HG03280 (cell line): ENCODE measurements around the gene OR6Q1.

Experiments used
- ATAC-seq: cut with Tn5 transposase; IDR thresholded peaks from one replicate; pipeline ENCODE4 v1.9.1; 2021; ENCODE audit warnings: mild to moderate bottlenecking, moderate library complexity; ENCODE audit not compliant: unreplicated experiment

OR6Q1 gene

DNA sequence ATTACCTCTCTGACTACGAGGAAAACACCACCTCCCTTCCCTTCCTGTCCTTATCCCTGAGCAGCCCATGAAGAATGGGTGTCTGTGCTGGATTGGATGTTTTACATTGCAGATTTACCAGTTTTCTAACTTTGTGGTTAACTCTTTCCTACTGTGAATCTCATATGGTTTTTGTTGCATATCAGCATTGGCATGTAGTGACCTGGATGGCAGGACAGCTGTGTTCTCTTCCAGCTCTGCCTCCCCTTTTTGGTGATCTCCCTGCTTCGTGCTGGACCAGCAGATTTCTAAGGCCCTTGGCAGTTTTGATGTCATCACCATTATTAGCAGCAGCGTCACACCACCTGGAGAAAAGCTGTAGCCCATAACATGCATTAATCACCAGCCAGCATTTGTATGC is 26.7 kb downstream of the OR6Q1 start:
- no peak for ATAC-seq

DNA sequence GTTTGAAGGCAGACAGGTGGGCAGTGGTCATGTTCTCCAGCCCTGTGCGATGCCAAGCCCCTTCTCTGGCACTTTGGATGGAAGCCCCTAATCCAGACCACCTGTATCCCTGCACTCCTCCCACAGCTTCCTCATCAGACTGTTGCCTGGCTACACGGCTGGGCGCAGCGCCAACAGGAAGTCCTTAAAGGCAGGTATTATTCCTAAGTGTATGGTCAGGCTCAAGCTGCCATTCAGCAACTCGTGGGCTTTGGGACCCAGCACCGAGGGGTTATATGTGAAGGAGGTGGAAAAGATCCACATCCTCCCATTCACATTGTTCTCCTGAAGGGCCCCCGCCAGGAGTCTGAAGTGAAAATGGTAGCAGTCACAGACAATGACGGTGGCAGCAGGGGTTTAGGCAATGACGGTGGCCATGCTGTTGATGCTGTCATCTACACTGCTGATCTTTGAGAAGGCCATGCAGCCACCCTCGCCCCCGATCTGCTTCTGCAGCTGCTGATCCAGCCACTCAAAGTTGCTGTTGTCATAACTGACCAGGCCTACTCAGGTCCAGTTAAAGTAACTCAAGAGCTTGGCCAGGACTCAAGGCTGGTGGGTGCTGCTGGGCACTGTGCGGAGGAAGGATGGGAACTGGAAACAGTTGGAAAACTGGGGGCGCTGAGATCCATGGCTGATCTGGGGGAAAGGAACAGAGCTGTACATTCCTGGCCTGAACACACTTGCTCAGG is 27.7 kb downstream of the OR6Q1 start:
- ATAC-seq: no peak

DNA sequence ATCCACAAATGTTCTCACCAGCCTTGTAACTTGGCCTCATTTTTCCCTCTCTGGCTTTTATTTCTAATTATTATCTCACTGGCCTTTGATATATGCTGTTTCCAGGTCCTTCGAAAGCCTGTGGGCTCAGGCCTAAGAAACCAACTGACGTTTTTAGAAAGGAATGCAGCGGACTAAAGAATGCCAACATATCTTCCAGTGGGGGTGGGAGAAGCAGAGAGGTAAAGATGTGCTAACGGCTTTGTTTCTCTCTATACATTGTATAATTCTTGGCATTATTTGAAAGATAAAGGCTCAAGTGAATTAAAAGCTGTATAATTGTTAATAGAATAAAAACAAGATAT is 28.2 kb downstream of the OR6Q1 start:
- no peak for ATAC-seq

DNA sequence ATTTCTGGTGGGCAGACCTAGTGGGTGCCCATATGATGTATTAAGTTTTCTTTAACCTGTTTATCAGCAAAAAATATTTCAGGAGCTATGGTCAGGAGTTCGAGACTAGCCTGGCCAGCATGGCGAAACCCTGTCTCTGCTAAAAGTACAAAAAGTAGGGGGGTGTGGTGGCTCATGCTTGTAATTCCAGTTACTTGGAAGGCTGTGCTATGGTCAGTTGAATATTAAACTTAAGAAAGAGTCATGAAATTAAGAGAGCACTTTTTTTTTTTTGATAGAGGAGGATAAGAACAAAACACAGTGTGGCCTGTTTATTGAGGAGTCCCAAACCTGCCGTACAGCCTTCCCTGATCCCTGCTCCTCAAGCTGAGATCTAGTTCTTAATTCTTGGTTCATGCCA is 29.8 kb downstream of the OR6Q1 start:
- ATAC-seq: no peak

DNA sequence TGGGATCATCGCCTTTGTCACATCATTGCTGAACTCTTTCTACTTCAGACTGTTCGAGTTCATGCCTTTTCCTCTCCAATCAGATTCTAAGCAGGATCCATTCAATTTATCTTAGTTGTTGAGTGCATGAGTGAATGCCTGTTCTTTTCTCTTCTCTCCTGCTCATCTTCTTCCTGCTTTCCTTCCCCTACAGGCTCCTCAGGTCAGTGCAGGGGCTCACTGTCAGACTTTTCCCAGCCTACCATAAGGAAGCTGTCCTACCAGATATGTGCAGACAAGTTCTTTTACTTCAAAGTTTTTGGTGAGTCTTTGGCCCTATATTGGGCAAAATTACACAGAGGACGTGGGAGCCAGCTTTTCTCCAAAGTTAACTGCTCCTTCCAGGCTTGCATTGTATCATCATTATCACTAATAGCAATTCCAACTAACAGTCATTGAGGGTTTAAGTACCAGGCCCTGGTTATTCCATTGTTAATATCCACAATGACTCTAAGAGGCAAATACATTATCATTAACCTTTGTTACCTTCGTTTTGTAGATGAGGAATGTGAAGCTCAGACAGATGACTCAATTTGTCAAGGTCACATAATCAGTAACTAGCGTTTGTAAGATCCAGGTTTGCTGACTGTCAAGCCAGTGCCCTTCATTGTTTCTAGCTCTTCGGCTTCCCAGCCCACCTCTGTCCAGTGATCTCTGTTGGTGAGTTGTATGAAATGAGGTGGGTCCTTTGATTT is 30.4 kb downstream of the OR6Q1 start:
- no peak for ATAC-seq

DNA sequence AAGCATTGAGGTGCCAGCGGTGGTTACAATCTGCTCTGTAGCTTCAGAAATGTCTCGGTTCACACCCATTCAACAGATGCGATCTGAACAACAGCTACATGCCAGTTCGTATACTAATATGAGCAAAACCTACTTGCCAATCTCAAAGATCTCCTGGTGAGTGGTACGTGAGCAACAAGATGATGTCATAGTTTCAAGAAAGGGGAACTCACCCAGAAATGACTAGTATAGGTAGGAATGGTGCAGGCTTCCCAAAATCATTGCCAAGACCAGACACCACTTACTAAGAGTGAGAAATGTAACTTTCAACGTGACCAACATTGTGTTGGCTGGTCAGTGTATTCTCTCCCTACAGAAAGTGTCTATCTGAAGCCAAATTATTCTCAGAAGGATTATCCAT is 31.1 kb downstream of the OR6Q1 start:
- no peak for ATAC-seq

DNA sequence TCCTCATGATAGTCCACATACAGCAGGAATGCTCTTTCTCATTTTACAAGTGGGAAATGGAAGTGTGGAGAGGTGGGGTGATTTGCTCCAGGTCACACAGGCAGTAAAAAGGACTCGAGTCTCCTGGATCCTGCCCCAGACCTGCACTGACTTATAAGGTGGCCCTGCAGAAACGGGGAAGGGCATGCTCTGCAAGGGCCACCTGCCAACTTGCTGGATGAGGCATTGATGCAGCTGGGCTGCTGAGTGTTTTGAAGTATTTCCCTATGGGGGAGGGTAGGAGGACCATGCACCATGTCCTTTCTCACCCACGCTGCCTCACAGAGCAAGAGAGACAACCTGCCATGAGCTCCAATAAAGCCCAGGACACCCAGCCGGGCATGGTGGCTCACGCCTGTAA is 36.9 kb downstream of the OR6Q1 start:
- ATAC-seq: no peak

DNA sequence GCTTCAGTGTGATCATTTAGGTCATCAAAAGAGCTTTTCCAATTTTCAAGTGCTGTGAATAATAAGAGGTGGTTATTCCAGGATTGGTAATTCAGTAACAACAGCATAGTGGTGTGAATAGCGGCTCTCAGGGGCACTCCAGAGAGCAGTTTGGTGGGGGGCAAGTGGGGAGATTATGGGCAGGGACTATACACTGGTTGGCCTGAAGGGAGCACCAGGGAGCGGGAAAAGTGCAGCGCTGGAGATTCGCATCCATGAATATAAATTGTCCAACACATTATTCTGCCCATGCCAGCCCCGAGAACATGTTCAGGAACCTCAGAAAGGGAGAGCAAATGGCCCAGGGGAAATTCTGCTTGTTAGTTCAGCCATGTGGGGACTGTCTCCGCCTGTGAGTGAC is 37.9 kb downstream of the OR6Q1 start:
- ATAC-seq: no peak

DNA sequence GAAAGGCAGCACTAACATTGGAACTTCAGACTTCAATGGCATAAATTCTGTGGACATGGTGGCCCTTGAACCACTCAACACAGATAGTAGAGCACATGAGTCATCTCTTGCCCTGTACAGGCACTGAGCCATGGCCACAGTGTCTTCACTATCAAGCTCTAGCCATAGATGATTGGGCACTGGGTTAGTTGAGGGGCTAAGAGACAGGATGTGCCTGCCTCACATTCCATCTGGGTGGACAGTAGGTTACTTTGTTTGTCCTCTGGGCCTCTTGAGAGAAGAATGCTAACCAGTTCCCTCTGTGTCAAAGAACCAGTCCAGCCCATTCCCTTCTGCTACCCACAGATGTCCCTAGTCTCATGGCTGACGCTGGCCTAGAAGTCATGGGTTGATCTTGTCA is 39.8 kb downstream of the OR6Q1 start:
- no peak for ATAC-seq

DNA sequence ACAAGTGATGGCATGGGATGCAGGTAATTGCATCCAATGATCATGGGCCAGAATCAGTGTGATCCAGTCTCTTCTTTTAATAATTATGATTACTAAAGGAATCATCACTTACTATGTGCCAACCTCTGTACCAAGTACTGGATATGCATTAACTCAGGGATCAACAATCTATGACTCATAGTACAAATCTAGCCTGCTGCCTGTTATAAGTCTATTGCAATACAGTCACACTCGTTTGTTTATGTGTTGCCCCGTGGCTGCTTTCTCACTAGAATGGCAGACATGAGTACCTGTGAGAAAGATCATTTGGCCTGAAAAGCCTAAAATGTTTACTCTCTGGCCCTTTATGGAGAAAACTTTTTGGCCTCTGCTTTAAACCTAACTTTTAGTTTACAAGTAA is 45.0 kb downstream of the OR6Q1 start:
- ATAC-seq: no peak
